Measurements from ENCODE around the gene EPB41L5.

- TF ChIP-seq, protein P1, sequence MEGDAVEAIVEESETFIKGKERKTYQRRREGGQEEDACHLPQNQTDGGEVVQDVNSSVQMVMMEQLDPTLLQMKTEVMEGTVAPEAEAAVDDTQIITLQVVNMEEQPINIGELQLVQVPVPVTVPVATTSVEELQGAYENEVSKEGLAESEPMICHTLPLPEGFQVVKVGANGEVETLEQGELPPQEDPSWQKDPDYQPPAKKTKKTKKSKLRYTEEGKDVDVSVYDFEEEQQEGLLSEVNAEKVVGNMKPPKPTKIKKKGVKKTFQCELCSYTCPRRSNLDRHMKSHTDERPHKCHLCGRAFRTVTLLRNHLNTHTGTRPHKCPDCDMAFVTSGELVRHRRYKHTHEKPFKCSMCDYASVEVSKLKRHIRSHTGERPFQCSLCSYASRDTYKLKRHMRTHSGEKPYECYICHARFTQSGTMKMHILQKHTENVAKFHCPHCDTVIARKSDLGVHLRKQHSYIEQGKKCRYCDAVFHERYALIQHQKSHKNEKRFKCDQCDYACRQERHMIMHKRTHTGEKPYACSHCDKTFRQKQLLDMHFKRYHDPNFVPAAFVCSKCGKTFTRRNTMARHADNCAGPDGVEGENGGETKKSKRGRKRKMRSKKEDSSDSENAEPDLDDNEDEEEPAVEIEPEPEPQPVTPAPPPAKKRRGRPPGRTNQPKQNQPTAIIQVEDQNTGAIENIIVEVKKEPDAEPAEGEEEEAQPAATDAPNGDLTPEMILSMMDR (IDR thresholded peaks at IDR 0.05; ENCODE audit: extremely low read depth in 1 of 2, insufficient read depth in 1 of 2, low read depth in 1 of 2, low read length in 2 of 2): no peak
- no peak for TF ChIP-seq POLR2A (IDR thresholded peaks at IDR 0.05; ENCODE audit: low read depth, low read length)
- TF ChIP-seq POLR2AphosphoS5 (IDR thresholded peaks at IDR 0.05; ENCODE audit: insufficient read depth, low read depth, low read length): no peak
- TF ChIP-seq MAX (IDR thresholded peaks at IDR 0.05; ENCODE audit: insufficient read depth, insufficient read length): no peak
- TF ChIP-seq EZH2 (IDR thresholded peaks at IDR 0.05; ENCODE audit: borderline replicate concordance, low read depth, low read length, severe bottlenecking): no peak
- no peak for TF ChIP-seq FOS (IDR thresholded peaks at IDR 0.05; ENCODE audit: borderline replicate concordance, insufficient read depth, low read length)
- TF ChIP-seq GATA2 (IDR thresholded peaks at IDR 0.05; ENCODE audit: insufficient read depth, insufficient read length, low read depth, low read length): no peak
- TF ChIP-seq MYC (IDR thresholded peaks at IDR 0.05; ENCODE audit: low read depth, low read length): no peak
- no peak for TF ChIP-seq JUN (IDR thresholded peaks at IDR 0.05; ENCODE audit: borderline replicate concordance, insufficient read depth, insufficient read length, low read depth)
Measured at GRCh38 chr2:120028795-120029194, 15.9 kb downstream of the EPB41L5 start.
